Stimulated activated CD4-positive, alpha-beta T cell treated with anti-CD3 and anti-CD28 coated beads, Interleukin-4, amount 100 ng/mL, for 48 hours (primary cell): ENCODE data around the gene SRPK1.

Source experiments
- DNase-seq, 2 donors: peaks; one replicate each; pipeline ENCODE4 v3.0.0-alpha.2; 2020; ENCODE audit warnings: low read depth in 2 of 2

SRPK1 gene

DNA sequence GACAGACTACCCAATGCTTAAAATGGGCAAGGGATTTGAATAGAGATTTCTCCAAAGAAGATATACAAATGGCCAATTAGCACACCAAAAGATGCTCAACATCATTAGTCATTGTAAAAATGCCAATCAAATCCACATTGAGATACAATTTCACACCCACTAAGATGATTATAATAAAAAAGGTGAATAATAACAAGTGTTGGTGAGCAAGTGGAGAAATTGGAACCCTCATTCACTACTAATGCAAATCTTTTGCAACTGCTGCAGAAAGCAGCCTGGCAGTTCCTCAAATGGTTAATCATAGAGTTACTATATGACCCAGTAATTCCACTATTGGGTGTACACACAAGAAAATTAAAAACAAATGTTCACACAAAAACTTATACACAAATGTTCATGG, 103.4 kb downstream of the SRPK1 start:
- DNase-seq, result no peak

DNA sequence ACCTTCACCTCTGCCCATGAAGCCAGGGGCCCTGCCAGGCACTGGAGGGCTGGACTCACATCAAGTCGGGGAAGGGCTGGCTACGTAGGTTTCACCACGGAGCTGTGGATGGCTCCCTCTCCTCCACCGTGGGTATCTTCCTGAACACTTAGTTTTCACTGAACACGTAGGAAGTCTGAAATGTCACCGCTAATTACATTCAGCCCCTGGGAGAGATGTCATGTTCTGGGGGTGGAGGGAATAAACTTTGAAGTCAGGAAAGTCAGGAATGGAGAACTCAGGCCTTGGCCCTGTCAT, 109.3 kb downstream of the SRPK1 start:
- no peak for DNase-seq

DNA sequence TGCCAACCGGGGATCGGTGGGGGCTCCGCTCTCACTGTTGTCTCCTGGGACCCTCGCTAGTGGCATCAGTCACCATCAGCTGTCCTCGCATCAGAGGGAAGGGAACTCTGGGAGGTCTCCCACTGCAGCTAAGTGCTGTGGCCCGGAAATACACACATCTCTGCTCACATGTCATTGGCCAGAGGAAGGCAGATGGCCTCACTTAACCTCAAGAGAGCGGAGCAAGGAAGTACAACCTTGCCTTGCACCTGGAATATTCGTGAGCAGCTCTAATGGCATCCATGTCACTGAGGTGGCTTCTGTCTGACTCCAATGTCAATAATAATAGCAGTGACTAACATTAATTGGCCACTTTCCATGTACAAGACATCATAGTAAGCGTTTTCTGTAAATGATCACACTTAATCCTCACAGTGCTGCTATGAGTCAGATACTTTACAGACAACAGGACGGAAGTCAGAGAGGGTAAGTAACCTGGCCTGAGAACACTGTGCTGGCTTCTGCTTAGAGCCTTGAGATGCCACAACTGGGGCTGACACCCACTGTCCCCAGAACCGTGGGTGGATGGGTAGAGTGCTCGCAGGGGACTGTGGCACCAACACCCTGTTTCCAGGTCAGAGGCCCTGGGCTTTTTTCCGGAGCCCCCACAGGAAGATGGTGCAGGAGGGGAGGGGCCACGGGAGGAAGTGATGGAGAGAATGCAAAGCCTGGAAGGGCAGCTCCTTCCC, 109.8 kb downstream of the SRPK1 start:
- no peak for DNase-seq

- DNase-seq, result no peak
These were observed 111.1 kb downstream of the SRPK1 start for GRCh38 chr6:35809809-35810208.

- DNase-seq, result no peak
These were observed 112.2 kb downstream of the SRPK1 start for GRCh38 chr6:35808688-35809087.

DNA sequence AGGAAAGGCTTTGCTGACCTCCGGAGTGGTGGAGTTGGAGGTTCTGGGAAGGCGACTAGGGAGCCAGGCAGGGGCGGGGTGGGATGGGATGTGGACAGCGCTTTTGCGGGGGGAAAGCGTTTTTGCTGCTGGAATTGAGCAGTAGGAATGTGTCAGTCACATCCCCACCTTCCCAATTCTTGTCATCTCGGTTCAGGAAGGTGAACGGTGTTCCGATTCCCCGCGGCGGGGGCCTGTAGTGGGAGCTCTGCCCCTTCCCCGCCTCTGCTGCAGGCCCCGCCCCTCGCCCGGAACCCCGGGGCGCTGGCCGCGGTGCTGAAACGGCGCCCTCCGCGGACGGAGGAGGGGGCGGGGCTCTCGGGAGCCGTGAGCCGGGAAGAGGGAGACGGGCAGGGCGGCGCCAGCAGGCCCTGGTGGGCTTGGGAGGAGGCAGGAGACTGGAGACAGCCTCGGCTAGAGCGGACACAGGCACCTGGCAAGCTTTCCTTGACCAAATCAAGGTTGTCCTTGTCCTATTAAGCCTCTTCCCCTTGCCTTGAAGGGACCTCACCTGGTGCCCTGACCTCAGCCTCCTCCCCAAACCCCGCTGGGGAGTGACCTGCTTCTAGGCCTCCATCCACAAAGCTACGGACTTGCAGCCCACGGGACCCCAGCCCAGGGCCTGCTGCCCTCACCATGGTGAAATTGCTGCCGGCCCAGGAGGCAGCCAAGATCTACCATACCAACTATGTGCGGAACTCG, 115.7 kb downstream of the SRPK1 start, which contains the start of gene LHFPL5:
LHFPL5 (plus strand) TSS at position 357 of the 741 bp plus-strand sequence; CDS start at position 676, 319 bp downstream.
- peak; percentile 35 to 47 for DNase-seq

DNA sequence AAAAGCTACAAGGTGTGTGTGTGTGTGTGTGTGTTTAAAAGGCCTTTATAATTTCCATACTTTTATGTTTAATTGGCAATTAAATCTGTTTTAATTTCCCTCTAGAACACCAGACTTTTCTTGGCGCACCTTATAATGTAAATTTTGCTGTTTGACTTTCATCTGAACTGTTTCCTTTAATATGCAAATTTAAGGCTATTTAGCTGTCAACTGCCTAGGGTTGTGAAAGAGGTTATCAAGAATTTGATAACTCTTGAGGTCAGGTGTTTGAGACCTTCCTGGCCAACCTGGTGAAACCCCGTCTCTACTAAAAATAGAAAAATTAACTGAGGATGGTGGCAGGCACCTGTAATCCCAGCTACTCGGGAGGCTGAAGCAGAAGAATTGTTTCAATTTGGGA, 119.8 kb downstream of the SRPK1 start:
- no peak for DNase-seq

- DNase-seq, result no peak
These were observed 122.2 kb downstream of the SRPK1 start for GRCh38 chr6:35798706-35799105.

DNA sequence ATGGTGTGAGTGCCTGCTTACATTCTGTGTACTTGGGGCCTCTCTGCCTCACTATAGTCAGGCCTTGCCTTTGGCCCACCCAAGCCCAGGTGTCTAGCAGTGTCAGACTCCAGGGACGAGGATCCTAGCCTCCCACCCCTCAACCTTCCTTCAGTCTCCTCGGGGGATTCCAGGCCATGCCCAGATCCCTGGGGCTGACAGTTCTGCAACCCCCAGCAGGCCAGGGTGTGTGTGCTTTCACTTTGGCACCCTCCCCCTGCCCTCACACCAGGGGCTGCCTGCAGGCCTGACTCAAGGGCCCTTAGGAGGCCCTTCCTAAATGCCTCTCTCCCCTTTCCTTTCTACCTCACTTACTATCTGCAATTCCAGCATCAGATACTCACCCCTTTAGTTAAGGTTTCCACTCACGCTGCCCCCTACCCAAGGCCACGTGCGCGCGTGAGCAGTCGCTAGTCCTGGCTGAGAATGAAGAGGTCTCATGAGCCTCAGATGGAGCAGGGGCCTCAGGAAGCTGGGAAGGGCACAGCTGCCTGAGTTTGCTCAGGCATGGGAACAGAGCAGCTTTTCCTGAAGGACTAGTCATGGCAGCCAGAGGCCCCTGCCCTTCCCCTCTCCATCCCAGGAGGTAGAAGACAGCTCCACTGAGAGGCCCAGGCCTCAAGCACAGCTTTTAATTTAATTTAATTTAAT, 122.9 kb downstream of the SRPK1 start:
- no peak for DNase-seq

DNA sequence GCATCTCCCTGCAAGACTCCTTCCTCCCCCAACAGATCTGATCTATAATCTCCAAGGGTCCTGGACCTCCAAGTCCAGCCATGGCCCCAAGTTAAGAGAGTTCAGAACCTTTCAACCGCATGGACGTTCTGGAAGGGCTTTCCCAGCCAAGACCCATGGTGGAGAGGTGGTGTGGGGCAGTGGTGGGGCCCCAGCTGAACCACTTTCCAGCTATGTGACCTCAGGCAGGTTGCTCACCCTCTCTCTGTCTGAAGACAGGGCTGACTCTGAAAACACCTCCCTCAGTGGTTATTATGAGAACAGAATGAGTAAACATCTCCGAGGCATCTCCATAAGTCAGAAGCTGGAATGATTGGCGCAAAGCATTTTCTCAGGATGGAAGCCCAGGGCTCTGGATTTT, 124.7 kb downstream of the SRPK1 start:
- no peak for DNase-seq

DNA sequence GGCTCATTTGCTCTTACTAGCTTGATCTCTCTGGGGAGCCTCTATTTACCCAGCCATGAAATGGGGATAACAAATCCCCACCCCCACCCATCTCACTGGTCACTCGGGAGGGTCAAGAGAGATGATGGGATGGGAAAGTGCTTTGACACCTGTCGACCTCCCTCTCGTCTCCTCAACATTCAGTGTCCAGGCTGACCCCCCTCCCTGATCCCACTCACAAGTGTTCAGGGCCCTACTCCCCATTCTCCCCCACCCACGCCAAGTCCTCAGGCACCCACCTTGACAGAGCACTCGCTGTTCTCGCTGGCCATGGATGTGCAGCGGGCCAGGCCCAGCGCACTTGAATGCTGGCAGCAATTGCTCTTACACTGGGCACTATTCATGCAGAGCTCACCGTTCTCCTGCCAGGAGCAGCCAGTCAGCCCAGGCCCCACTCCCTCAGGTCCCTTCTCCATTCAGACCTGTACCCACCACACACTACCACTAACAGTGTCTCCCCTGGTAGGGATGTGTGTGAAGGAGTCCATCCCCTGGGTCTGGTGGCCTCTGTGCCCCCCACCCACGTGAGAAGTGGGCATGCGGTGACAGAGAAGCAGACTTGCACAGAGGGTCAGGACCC, 125.3 kb downstream of the SRPK1 start:
- DNase-seq, result no peak

- DNase-seq, result no peak
These were observed 126.1 kb downstream of the SRPK1 start for GRCh38 chr6:35794536-35795452.

DNA sequence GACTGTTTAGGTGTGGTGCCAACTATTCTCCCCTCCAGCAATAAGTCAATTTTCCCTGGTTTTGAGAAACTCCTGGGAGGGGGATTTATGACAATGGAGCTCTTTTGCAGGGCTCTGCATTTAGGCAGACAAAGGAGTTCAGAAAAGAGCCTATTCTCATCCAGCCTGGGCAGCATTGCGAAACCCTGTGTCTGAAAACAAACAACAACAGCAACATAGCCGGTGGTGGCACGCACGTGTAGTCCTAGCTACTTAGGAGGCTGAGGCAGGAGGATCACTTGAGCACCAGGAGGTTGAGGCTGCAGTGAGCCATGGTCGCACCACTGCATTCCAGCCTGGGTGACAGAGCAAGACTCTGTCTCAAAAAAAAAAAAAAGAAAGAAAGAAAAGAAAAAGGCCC, 130.2 kb downstream of the SRPK1 start:
- no peak for DNase-seq

- no peak for DNase-seq
These were observed 132.4 kb downstream of the SRPK1 start for GRCh38 chr6:35788423-35788982.

DNA sequence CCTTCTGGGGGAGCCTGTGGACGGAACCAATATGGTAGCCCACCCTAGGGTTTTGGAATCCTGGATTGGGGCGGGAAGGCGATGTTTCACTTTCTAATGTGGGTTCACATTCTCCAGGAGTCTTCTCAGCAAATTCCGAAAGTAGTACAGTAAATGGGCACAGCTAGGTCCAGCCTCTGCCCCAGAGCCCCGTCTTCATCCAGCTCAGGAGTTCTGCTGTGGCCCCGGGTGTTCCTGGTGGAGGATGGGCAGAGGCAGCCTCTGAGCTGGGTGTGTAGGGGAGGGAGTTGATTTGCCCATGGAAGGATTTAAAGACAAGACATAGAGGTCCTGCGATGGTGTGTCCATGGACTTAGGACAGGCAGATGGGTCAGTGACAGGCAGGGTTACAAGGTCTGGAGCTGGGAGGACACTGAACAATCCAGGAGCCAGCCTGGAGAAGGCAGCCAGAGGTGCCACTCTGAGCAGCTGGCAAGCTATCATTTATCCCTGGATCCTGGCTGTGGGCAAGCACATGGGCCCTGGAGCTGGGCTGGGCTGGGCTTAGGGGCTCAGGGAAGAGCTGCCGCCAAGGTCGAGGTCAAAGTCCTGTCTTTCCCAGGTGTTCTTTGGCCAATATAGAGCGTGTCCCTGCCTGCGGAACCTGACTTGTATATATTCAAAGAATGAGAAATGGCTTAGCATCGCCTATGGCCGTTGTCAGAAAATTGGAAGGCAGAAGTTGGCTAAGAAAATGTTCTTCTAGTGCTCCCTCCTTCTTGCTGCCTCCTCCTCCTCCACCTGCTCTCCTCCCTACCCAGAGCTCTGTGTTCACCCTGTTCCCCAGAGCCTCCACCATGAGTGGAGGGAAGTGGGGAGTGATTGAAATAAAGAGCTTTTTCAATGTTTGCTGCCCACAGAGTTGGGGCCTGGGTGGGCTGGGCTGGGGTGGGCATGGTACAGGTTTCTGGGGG, 133.4 kb downstream of the SRPK1 start:
- no peak for DNase-seq

DNA sequence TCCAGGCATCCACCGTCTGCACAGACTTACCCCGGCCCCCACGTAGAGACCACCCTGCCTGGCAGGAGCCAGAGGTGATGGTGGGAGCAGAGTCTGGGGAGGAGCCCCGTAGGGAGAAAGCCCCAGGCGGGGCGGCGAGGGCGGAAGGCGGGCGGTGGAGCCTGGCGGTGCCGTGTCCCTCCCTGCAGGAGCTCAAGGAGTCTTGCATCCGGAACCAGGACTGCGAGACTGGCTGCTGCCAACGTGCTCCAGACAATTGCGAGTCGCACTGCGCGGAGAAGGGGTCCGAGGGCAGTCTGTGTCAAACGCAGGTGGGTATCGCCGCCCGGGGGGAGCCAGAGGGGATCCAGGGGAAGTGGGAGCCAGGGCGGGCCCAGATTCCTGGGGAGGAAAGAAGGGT, 134.1 kb downstream of the SRPK1 start:
- no peak for DNase-seq

- no peak for DNase-seq
These were observed 134.6 kb downstream of the SRPK1 start for GRCh38 chr6:35786272-35786671.

GRCh38 chr6:35784200-35784599, 136.7 kb downstream of the SRPK1 start:
- no peak for DNase-seq
